Limb (tissue), 2 donors: ENCODE results near the gene PMVK.

Experiments used
- DNase-seq, 2 donors: peaks; one replicate each; pipeline ENCODE4 v3.0.0-alpha.2; 2016; ENCODE audit errors: extremely low spot score in 2 of 2

The PMVK gene

DNA sequence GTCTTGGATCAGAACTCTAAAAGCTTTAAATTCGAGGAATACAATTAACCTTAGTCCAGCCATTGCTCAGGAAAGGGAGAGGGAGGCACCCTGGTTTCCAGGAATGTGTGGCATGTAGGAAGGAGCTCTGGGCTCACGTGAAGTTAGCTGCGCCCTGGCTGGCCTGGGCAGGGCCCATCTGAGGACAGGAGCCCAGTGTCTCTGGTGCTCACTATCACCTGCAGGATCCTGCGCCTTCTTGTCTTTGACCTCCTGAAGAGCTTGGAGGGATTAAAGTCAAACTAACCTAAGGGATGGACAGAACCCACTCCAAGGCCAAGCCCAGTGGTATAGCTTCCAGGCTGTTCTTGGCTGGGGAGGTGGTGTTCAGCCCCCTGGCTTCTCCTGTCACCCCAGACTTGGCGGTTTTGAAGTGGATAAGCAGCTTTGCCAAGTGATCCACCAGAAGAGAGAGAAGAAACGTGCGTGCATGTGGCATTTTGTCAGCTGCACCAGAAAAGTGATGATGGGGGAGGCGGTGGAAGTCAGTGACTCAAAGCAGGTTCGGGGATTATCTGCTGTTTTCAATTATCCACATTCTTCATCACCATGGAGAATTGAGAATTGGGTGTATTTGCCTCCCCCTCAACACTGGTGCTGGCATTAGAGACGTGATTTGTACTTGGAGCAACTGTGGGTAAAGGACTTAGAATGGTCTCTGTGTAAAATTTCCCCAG is 54.5 kb downstream of the PMVK start:
- DNase-seq, result peak in 1 of 2 donors; percentile 14

- peak in 1 of 2 donors; percentile 22 for DNase-seq
Measured at GRCh38 chr1:154880671-154881070, 55.8 kb downstream of the PMVK start.

GRCh38 chr1:154879038-154879421 is 57.5 kb downstream of the PMVK start:
- DNase-seq, result no peak

DNA sequence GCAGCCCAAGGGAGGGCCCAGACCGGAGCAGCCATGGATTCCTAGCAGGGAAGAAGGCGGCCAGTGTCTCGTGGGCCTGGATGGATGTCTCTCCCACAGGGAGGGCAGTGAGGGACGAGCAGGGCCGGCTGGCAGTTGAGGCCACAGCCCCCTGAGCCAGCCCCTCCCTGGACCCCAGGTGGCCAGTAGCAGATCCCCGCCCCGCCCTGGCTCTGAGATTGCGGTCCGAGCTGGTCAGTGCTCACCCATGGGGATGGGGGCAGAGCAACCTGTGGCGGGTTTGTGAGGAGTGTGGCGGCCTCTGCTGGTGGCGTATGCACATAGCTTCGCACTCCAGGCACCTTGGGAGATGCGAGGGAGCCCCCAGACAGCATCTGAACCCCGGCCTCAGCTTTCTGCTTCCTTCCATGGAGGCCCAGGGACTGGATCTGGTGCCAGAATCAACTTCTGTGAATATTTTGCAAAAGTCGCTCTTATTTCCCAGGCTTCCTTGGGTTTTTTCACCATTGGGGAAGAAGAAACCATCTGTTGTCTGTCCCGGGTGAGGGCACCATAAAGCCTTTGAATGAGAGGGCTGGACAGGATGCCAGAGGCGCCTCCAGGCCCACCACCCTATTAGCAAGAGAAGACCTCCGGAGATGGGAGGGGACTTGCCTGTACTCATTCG is 58.0 kb downstream of the PMVK start:
- DNase-seq, result peak; percentile 70 to 88

DNA sequence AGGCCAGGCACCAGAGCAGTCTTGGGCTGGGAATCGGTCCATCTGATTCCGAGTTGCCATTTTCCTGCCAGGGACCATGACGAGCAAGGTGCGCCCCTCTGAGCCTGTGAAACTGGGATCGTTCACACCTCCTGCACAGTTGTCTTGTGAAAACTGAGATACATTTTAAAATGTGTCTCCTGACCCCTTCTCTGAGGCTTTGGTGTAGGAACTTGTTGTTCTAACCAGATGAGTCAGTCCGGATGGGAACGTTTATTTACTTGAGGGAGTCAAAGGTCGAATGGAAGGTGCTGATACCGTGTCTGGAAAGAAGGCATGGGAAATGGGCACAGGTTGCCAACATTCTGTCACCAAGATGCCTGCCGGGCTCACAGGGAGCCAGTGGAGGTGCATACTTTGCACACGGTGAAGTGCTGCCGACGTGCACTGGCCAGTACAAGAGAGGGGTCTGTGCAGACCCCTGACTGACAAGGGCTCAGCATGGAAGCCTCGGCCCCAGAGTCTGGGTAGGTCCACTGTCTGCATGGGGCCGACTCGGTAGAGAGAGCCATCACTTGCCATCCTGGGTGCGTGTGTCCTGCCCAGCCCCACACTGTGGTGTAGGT is 59.0 kb downstream of the PMVK start:
- DNase-seq, result no peak

DNA sequence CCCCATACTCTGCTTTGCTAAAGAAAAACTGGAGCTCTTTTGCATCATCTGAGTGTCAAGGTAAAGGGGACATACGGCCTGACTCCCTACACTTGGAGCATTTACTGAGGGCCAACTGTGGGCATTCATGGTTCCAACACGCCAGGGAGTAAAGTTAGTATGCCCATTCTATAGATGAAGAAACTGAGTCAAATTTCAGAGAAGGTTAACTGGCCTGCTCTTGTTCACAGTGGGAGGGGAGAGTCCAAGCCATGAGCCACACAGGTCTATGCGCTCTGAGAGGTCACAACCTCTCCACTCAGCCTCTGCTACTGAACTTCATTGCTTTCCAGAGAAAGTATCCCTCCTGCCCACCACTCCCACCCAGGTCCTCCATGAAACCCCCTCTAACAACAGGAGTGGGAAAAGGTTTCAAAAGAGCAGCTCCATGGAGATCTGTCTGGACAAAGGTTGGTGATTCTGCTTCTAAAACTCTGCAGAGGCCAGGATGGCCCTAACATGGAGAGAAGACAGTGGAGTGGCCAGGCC is 59.6 kb downstream of the PMVK start:
- no peak for DNase-seq
